A549 (cell line): ENCODE results near the gene ROPN1B. TPM values are rescaled to one million over a fixed set of nuclear protein-coding genes. Genes with fewer than 3 reads are reported as not detected.

Experiments
- ATAC-seq, 2 experiments: fragments of 200-7000 bp in 1 of 2; fragments of >200 bp in 1 of 2; cut with Nextera tagmentation in 1 of 2; cut with Tn5 transposase in 1 of 2; 3 replicates each; pipeline versions ENCODE4 v1.8.0 to v1.9.1; 2018 to 2020; ENCODE audit warnings: mild to moderate bottlenecking in 1 of 2, moderate library complexity in 1 of 2
- CTCF ChIA-PET: fragments of 300-600 bp; sonication (Branson Sonifier 250); formaldehyde crosslinking; extraction: SDS; loops from one replicate; lab custom pipeline; 2021; ENCODE audit warnings: antibody characterized with exemption, inconsistent platforms; lab: Yijun Ruan, JAX
- POLR2A ChIA-PET: fragments of 350-600 bp; formaldehyde crosslinking; extraction: SDS; loops from one replicate; lab custom pipeline; 2021; ENCODE audit warnings: antibody characterized with exemption, inconsistent platforms; lab: Yijun Ruan, JAX
- DNase-seq, 2 experiments: peaks; one replicate each; pipeline versions ENCODE4 v3.0.0 to v3.0.0-alpha.2; 2011 to 2016; ENCODE audit warnings: low read depth in 1 of 2, low spot score in 1 of 2
- FAIRE-seq: peaks from 2 replicates; lab custom pipeline; 2011; peaks lifted over from hg19 to GRCh38; lab: Jason Lieb, UNC
- H3K27ac ChIP-seq, 2 experiments: fragments of >200 bp; sonication (Bioruptor Twin); formaldehyde crosslinking; 3 replicates each; pipeline ENCODE4 v1.5.1; 2016 to 2017
- H3K4me1 ChIP-seq: fragments of >200 bp; sonication (Bioruptor Twin); formaldehyde crosslinking; 3 replicates; pipeline ENCODE4 v1.6.1; 2016
- H3K4me2 ChIP-seq: fragments of >200 bp; sonication (Bioruptor Twin); formaldehyde crosslinking; 3 replicates; pipeline ENCODE4 v1.6.1; 2016
- H3K4me3 ChIP-seq: fragments of >200 bp; sonication (Bioruptor Twin); formaldehyde crosslinking; 3 replicates; pipeline ENCODE4 v1.5.1; 2016
- H3K9me3 ChIP-seq: fragments of >200 bp; sonication (Bioruptor Twin); formaldehyde crosslinking; 3 replicates; pipeline ENCODE4 v1.6.1; 2016
- BHLHE40 ChIP-seq: IDR thresholded peaks from 2 replicates; pipeline ENCODE4 v1.6.1; 2012; ENCODE audit warnings: low read depth, low read length, inconsistent platforms
- CBX2 ChIP-seq: fragments of 200-600 bp; sonication (generic); IDR thresholded peaks from 2 replicates; pipeline ENCODE4 v1.6.1; 2016; ENCODE audit warnings: low read depth, mild to moderate bottlenecking, borderline replicate concordance
- CHD2 ChIP-seq: fragments of 150-350 bp; IDR thresholded peaks from 2 replicates; pipeline ENCODE4 v1.6.1; 2014; ENCODE audit warnings: low read length; ENCODE audit not compliant: partially characterized antibody
- EHF ChIP-seq: fragments of 250-450 bp; sonication (Bioruptor Pico); IDR thresholded peaks from 2 replicates; pipeline ENCODE4 v1.5.0; 2020; ENCODE audit warnings: mild to moderate bottlenecking
- ESRRA ChIP-seq: fragments of 150-350 bp; IDR thresholded peaks from 2 replicates; pipeline ENCODE4 v1.6.1; 2014; ENCODE audit warnings: mild to moderate bottlenecking, low read length, borderline replicate concordance
- GATA3 ChIP-seq: IDR thresholded peaks from 2 replicates; pipeline ENCODE4 v1.6.1; 2012; ENCODE audit warnings: borderline replicate concordance
- HDAC2 ChIP-seq: fragments of 200-600 bp; sonication (generic); IDR thresholded peaks from 2 replicates; pipeline ENCODE4 v1.6.1; 2016
- HOXB13 ChIP-seq: fragments of 250-450 bp; sonication (Bioruptor Pico); IDR thresholded peaks from 2 replicates; pipeline ENCODE4 v1.5.0; 2020; ENCODE audit warnings: low read depth, mild to moderate bottlenecking, moderate library complexity
- HOXB5 ChIP-seq: fragments of 250-450 bp; sonication (Bioruptor Pico); IDR thresholded peaks from 2 replicates; pipeline ENCODE4 v1.5.0; 2020; ENCODE audit warnings: mild to moderate bottlenecking, moderate library complexity
- MYC ChIP-seq: IDR thresholded peaks from 2 replicates; pipeline ENCODE4 v1.6.1; 2012; ENCODE audit warnings: mild to moderate bottlenecking, inconsistent platforms, low read length, improper control_type of control experiment, borderline replicate concordance
- NPAS2 ChIP-seq: fragments of 250-450 bp; sonication (Bioruptor Pico); IDR thresholded peaks from 2 replicates; pipeline ENCODE4 v1.8.0; 2022; ENCODE audit warnings: mild to moderate bottlenecking, moderate library complexity, borderline replicate concordance
- PHF8 ChIP-seq: fragments of 200-600 bp; sonication (generic); IDR thresholded peaks from 2 replicates; pipeline ENCODE4 v1.6.1; 2016; ENCODE audit warnings: low read depth, mild to moderate bottlenecking, antibody characterized with exemption, moderate library complexity, borderline replicate concordance
- POLR2A ChIP-seq: IDR thresholded peaks from 2 replicates; pipeline ENCODE4 v1.6.1; 2012; ENCODE audit warnings: mild to moderate bottlenecking, low read length
- RAD21 ChIP-seq, 2 experiments: fragments of >200 bp in 1 of 2; sonication (Bioruptor Twin) in 1 of 2; formaldehyde crosslinking in 1 of 2; IDR thresholded peaks in 1 of 2; conservative IDR thresholded peaks in 1 of 2; 2 replicates in 1 of 2; 3 replicates in 1 of 2; pipeline ENCODE4 v1.6.1; 2012 to 2018; ENCODE audit warnings: inconsistent platforms in 1 of 2
- RCOR1 ChIP-seq: fragments of 150-350 bp; IDR thresholded peaks from 2 replicates; pipeline ENCODE4 v1.6.1; 2014; ENCODE audit warnings: antibody characterized with exemption, low read length, low read depth
- REST ChIP-seq: fragments of 200-600 bp; sonication (generic); IDR thresholded peaks from 2 replicates; pipeline ENCODE4 v1.6.1; 2016; ENCODE audit warnings: antibody characterized with exemption, mild to moderate bottlenecking, moderate library complexity
- SMC3 ChIP-seq: fragments of >200 bp; sonication (Bioruptor Twin); formaldehyde crosslinking; IDR thresholded peaks from 3 replicates; pipeline ENCODE4 v1.6.1; 2018; ENCODE audit warnings: inconsistent platforms
- TP53 ChIP-seq: fragments of 250-450 bp; sonication (Bioruptor Pico); IDR thresholded peaks from 2 replicates; pipeline ENCODE4 v1.5.0; 2021; ENCODE audit warnings: mild to moderate bottlenecking, moderate library complexity
- ZFP36 ChIP-seq: fragments of 450-650 bp; IDR thresholded peaks from 2 replicates; pipeline ENCODE4 v1.6.1; 2014; ENCODE audit warnings: borderline replicate concordance; ENCODE audit not compliant: partially characterized antibody
- WGBS: methylation state at CpG from one replicate; pipeline ENCODE4 v1.1.6; 2017; ENCODE audit errors: missing lambda C conversion rate; 5-methylcytosine and 5-hydroxymethylcytosine counted together
- polyA plus RNA-seq, 4 experiments: library from polyadenylated mRNA; depleted of rRNA in 3 of 4; stranded (reverse); fragments of >200 nt; fragmentation: RNase III in 1 of 4; extraction: RNeasy Plus Mini Kit Qiagen cat#74134 plus additional on column Dnase treatment in 1 of 4; gene quantifications; 2 replicates in 3 of 4; 3 replicates in 1 of 4; pipeline ENCODE4 v1.2.3, GENCODE V29; 2011 to 2017
- TF ChIP-seq, protein P1 (sequence below): IDR thresholded peaks from 2 replicates; pipeline ENCODE4 v1.6.1; 2012
- TF ChIP-seq, protein P2 (sequence below): IDR thresholded peaks from 2 replicates; pipeline ENCODE4 v1.6.1; 2012; ENCODE audit warnings: low read depth, borderline replicate concordance
- TF ChIP-seq, protein P3 (sequence below): fragments of >200 bp; sonication (Bioruptor Twin); formaldehyde crosslinking; IDR thresholded peaks from 2 replicates; pipeline ENCODE4 v1.6.1; 2016
- TF ChIP-seq, protein P4 (sequence below): fragments of 250-450 bp; sonication (Bioruptor Pico); IDR thresholded peaks from 2 replicates; pipeline ENCODE4 v1.5.0; 2021; ENCODE audit warnings: mild to moderate bottlenecking, moderate library complexity, borderline replicate concordance

Gene ROPN1B
- polyA plus RNA-seq, 2 of the 4 experiments (the other 2 are of a cell fraction): not detected

- Histone ChIP-seq H3K4me1 (no peaks in the 10 kb centered on the region), H3K4me2 (no peak overlapping the region), H3K9me3 (no peaks in the 10 kb centered on the region), H3K27ac (no peak overlapping the region), H3K4me3 (no peak overlapping the region)
- 33% methylated on average over 3 of the region's 3 CpGs for WGBS
- no peak for DNase-seq
- POLR2A ChIA-PET: no interaction called here
- ATAC-seq: no peak
- TF ChIP-seq RAD21 (conservative IDR thresholded peaks at IDR 0.05 in 1 of 2, IDR thresholded peaks at IDR 0.05 in 1 of 2) (no peak), REST (no peak), SMC3 (no peak), BHLHE40 (no peak), NPAS2 (CRISPR knock-in tag) (no peak), HOXB13 (CRISPR knock-in tag) (no peak)
- CTCF ChIA-PET: no interaction called here
- FAIRE-seq: no peak
Observed at GRCh38 chr3:126005951-126006350, 37.0 kb downstream of the ROPN1B start.

DNA sequence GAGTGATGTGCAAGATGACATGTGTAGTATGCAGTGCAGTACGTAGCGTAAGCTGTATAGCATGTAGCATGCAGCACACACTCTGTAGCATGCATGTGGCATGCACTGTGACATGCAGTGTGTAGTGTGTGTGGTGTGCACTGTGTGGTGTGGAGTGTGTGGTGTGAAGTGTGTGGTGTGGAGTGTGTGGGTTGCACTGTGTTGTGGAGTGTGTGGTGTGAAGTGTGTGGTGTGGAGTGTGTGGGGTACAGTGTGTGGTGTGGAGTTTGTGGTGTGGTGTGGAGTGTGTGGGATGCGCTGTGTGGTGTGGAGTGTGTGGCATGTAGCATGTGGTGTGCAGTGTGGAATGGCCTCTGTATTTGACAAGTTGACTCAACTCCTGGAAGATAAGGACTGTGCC, 39.2 kb downstream of the ROPN1B start:
- ATAC-seq (no peak), FAIRE-seq (no peak), DNase-seq (no peak)
- ChIA-PET CTCF (no interaction called here), POLR2A (no interaction called here)
- no peak overlapping the region for H3K4me3 ChIP-seq
- no peaks in the 10 kb centered on the region for H3K4me1 ChIP-seq
- H3K4me2 ChIP-seq: no peak overlapping the region
- no peak overlapping the region for H3K27ac ChIP-seq
- 97% methylated on average over 3 of the region's 3 CpGs for WGBS
- no peaks in the 10 kb centered on the region for H3K9me3 ChIP-seq
- no peak for TF ChIP-seq REST
- TF ChIP-seq ESRRA: no peak
- no peak for TF ChIP-seq TP53 (CRISPR knock-in tag)
- no peak for TF ChIP-seq ZFP36
- TF ChIP-seq, protein P1, sequence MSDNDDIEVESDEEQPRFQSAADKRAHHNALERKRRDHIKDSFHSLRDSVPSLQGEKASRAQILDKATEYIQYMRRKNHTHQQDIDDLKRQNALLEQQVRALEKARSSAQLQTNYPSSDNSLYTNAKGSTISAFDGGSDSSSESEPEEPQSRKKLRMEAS: no peak
- TF ChIP-seq CBX2: no peak
- no peak for TF ChIP-seq MYC
- TF ChIP-seq, protein P2, sequence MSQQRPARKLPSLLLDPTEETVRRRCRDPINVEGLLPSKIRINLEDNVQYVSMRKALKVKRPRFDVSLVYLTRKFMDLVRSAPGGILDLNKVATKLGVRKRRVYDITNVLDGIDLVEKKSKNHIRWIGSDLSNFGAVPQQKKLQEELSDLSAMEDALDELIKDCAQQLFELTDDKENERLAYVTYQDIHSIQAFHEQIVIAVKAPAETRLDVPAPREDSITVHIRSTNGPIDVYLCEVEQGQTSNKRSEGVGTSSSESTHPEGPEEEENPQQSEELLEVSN: no peak
- TF ChIP-seq, protein P3, sequence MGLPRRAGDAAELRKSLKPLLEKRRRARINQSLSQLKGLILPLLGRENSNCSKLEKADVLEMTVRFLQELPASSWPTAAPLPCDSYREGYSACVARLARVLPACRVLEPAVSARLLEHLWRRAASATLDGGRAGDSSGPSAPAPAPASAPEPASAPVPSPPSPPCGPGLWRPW: no peak
- TF ChIP-seq SMC3: no peak
- no peak for TF ChIP-seq POLR2A
- TF ChIP-seq EHF (CRISPR knock-in tag): no peak
- no peak for TF ChIP-seq GATA3
- TF ChIP-seq HOXB5 (CRISPR knock-in tag): no peak
- TF ChIP-seq, protein P4, sequence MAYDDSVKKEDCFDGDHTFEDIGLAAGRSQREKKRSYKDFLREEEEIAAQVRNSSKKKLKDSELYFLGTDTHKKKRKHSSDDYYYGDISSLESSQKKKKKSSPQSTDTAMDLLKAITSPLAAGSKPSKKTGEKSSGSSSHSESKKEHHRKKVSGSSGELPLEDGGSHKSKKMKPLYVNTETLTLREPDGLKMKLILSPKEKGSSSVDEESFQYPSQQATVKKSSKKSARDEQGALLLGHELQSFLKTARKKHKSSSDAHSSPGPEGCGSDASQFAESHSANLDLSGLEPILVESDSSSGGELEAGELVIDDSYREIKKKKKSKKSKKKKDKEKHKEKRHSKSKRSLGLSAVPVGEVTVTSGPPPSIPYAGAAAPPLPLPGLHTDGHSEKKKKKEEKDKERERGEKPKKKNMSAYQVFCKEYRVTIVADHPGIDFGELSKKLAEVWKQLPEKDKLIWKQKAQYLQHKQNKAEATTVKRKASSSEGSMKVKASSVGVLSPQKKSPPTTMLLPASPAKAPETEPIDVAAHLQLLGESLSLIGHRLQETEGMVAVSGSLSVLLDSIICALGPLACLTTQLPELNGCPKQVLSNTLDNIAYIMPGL: no peak
- no peak for TF ChIP-seq PHF8
- TF ChIP-seq RCOR1: no peak
- no peak for TF ChIP-seq HDAC2
- TF ChIP-seq CHD2: no peak
